NCI-H146 treated with DMSO at 0.1 percent for 48 hours (cell line): Measurements from ENCODE around the gene PICK1.

ENCODE experiments used
- DNase-seq: peaks from one replicate; lab custom pipeline; 2025; ENCODE audit not compliant: unreplicated experiment; lab: John Stamatoyannopoulos, UW

The PICK1 gene

GRCh38 chr22:38049812-38050619 lies 7.2 kb upstream of the PICK1 start:
- DNase-seq, result no peak

GRCh38 chr22:38050720-38051119 lies 6.5 kb upstream of the PICK1 start:
- DNase-seq, result no peak

- DNase-seq, result no peak
Measured at GRCh38 chr22:38051261-38051660, 5.9 kb upstream of the PICK1 start.

- DNase-seq, result peak; percentile 30
Measured at GRCh38 chr22:38051900-38052862, 5.0 kb upstream of the PICK1 start.

GRCh38 chr22:38062791-38063190 lies 5.6 kb downstream of the PICK1 start:
- no peak for DNase-seq

DNA sequence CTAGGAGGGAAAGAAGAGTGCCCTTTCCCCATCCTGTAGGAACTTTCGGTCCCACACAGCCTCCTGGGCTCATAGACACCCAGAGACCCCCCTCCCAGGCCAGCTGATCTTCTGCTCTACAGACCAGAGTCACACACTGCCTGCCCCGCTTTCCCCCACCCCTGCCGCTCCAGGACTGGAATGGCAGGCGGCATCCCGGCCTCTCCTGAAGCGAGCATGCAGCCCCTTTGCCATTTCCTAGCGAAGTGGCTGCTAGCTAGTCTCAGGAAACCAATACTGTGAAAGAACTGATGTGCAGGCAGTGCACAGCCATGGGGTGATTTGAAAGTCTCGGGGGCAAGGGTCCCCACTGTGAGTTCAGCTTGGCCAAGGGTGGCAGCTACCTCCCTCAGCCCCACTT lies 8.3 kb downstream of the PICK1 start:
- no peak for DNase-seq

DNA sequence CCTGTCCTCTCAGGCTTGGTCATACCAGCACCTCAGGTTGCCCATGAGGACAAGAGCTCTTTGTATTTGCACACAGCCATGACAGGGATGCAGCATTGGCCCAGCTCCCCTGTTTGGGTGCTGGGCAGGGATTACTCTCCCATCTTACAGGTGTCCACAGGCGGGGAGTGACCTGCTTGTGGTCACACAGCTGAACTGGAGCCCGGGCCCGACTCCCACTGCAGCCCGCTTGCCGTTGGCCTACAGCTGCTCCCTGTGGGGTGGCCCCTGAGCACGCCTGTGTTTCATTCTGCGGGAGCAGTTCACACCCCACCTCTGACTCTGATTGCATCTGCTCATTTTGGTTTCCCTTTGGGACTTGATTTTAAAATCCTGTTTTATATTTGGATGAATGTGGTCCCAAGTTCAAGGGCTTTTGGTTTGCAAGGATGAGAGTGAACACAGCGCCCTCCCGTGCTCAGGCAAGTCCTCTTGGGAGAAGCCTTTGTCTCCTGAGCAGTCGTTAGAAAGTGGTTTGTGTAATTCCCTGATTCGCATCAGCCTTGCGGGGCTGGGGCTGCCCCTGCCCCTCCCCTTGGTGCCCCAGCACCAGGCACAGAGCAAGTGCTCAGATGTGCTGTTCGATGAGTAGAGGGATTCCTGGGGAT lies 9.3 kb downstream of the PICK1 start:
- no peak for DNase-seq

GRCh38 chr22:38067028-38067415 lies 9.8 kb downstream of the PICK1 start:
- no peak for DNase-seq

DNA sequence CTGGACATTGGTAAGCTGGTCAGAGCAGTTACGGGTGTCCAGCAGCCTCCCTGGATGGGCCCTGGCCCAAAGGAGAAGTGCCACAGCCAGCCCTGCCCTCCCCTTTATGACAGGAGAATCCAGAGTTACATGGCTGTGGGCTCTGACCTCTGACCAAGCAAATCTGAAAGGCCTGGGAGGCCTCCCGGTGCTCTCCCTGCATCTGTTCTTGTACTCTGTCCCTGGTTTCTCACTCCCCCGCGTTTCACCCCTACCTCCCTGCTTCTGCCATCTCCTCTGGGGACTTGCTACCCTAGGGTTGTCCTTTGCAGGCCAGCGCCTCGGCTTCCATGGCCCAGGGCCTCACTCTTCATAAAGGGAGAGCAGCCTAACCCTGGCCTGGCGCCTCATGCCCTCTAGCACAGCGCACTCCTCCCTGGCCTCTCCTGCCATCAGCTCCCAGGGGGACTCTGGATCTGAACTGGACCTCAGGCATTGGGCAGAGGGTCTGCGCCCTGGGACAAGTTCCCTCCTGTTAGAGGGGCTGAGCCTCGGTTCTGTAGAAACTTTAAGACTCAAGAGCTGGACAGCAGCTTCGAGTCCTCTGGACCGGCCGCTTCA lies 10.7 kb downstream of the PICK1 start:
- no peak for DNase-seq

DNA sequence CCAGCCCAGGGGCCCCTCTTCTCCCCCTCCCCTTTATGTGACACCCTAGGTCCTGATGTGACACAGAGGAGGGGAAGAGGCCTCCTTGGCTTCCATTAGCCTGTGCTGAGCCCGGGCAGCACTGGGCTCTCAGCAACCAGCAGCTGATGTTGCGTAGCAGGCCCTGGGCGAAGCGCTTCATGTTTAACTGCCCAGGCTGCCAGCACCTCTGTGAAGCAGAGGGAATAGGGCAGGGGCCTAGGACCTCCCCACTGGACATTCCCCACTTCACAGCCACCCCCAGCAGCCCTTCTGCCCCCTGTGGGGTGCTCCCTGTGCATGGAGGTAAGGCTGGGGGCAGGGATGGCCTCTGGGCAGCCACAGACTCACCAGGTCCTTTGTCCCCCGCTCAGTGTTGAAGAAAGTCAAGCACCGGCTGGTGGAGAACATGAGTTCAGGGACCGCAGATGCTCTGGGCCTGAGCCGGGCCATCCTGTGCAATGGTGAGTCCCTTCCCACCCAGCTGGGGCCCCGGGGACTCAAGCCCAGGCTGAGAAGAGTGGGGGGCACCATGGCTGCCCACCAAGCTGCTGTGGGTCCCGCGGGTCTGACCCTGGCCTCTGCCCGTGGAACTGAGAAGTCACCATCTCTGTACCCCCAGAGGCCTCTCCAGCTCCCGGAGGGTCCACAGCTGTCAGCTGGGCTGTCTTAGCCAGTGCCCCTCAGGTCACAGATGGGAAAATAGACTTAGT lies 11.6 kb downstream of the PICK1 start:
- DNase-seq, result no peak

DNA sequence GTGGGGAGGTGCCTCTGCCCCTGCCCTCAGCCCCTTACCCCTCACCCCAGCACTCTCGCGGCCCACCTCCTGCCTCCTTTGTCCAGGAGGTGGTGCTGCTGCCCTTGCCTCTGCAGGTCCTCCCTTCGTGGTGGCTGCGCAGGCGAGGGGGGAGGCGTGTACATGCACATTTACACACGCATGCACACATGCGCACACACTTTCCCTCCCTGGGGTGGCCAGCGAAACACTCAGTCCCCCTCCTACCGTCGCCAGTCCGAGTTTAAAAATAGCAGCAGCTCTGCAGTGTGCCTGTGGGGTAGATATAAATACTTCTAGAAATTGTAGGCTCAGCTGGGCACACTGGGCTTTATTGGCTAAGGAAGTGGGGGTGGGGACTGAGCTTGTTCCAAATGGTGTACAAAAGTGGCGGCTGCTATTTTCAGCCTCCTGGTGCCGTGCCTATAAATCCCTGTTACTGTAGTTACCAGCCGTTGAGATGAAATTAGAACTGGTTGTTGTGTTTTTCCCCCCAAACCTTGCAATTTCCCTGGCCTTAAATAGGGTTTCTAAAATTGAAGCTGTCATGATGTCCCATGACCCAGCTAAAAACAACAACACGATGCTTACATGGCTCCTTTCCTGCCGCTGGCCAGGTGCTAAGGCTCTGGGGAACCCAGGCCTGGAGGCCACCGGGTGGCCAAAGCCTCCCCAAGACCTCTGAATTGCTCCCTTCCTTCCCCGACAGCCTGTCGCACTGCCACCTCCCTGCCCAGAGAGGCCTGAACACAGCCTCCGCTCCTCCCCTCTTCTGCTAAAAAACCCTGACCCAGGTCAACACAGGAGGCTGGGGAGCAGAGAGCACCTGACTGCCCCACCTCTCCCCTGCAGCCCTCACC lies 12.4 kb downstream of the PICK1 start:
- DNase-seq, result no peak

- no peak for DNase-seq
Measured at GRCh38 chr22:38070250-38070921, 13.2 kb downstream of the PICK1 start.

GRCh38 chr22:38071421-38072321 lies 14.5 kb downstream of the PICK1 start:
- no peak for DNase-seq

- DNase-seq, result no peak
Measured at GRCh38 chr22:38072322-38073149, 15.3 kb downstream of the PICK1 start.

- no peak for DNase-seq
Measured at GRCh38 chr22:38073150-38074130, 16.2 kb downstream of the PICK1 start.
